ENCODE results near the gene SGCE.
A peak's percentile ranks its signal among the peaks of the same experiment; 100 is the strongest.

The SGCE gene

DNA sequence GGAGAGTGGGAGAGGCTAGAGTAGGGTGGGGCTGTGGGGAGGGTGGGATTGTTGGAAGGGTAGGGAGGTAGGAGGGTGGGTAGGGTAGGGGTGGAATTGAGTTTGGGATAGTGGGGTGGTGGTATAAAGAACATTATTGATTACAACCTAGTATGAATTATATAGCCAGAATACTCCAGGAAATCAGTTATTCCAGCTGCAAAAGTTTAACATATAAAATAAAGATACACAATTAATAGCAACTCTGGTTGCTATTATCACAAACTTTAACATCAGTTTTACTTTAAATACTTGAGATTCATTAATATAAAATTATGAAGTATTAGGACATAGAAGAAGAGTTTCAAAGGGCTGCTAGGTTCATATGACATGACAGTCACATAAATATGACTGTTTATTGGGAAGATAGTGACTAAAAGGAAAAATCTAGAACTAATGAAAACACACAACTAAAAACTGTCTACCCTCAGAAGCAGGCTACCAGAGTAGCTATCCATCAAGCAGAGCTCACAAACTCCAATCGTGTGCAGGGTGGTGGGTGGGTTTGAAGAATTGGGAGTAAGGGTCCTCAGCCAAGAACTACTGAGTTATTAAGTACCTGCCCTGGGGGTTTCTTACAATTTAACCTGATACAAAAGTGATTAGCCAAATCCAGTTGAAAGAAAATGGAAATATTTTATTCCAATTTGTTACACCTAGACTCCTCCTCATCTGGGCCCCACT, 14.0 kb upstream of the SGCE start:
- TF ChIP-seq, protein P1, sequence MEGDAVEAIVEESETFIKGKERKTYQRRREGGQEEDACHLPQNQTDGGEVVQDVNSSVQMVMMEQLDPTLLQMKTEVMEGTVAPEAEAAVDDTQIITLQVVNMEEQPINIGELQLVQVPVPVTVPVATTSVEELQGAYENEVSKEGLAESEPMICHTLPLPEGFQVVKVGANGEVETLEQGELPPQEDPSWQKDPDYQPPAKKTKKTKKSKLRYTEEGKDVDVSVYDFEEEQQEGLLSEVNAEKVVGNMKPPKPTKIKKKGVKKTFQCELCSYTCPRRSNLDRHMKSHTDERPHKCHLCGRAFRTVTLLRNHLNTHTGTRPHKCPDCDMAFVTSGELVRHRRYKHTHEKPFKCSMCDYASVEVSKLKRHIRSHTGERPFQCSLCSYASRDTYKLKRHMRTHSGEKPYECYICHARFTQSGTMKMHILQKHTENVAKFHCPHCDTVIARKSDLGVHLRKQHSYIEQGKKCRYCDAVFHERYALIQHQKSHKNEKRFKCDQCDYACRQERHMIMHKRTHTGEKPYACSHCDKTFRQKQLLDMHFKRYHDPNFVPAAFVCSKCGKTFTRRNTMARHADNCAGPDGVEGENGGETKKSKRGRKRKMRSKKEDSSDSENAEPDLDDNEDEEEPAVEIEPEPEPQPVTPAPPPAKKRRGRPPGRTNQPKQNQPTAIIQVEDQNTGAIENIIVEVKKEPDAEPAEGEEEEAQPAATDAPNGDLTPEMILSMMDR (IDR thresholded peaks at IDR 0.05): no peak
- no peak for TF ChIP-seq ZFX (IDR thresholded peaks at IDR 0.05; ENCODE audit: borderline replicate concordance)
- H3K27ac ChIP-seq: no peak overlapping the region

DNA sequence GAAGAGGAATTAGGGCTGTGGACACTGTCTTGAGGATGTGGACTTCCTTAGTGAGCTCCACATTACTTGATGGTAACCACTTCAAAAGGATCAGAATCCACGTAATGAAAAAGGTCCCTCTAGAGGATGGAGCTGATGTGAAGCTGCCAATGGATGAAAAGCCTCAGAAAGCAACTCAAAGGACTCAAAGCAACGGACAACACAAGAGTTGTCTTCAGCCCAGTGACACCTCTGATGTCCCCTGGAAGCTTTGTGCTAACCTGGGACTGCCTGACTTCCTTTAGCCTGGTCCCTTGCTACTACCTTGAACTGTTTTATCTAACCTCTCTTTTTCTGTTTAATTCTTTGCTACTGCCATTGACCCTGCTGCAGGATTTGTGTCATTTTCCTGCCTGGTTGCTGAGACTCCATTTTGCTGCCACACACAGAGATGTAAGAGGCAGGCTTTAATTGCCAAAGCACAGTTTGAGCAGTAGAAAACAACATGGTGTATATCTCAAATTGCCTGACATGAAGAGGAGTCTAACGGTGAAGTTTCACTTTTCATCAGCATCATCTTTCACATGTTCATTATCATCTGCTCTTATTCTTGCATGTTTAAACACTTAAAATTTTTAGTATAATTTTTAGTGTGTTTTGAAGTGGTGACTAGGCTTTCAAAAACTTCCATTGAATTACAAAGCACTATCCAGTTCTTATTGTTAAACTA, 11.1 kb upstream of the SGCE start:
- no peak overlapping the region for H3K27ac ChIP-seq
- no peak for TF ChIP-seq ZFX (IDR thresholded peaks at IDR 0.05; ENCODE audit: borderline replicate concordance)
- TF ChIP-seq, protein P1 (IDR thresholded peaks at IDR 0.05): no peak

DNA sequence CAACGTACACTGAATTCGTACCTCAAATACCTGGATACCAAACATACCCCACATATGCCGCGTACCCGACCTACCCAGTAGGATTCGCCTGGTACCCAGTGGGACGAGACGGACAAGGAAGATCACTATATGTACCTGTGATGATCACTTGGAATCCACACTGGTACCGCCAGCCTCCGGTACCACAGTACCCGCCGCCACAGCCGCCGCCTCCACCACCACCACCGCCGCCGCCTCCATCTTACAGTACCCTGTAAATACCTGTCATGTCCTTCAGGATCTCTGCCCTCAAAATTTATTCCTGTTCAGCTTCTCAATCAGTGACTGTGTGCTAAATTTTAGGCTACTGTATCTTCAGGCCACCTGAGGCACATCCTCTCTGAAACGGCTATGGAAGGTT, 9.5 kb upstream of the SGCE start:
- no peak overlapping the region for H3K27ac ChIP-seq
- TF ChIP-seq ZFX (IDR thresholded peaks at IDR 0.05; ENCODE audit: borderline replicate concordance): no peak

DNA sequence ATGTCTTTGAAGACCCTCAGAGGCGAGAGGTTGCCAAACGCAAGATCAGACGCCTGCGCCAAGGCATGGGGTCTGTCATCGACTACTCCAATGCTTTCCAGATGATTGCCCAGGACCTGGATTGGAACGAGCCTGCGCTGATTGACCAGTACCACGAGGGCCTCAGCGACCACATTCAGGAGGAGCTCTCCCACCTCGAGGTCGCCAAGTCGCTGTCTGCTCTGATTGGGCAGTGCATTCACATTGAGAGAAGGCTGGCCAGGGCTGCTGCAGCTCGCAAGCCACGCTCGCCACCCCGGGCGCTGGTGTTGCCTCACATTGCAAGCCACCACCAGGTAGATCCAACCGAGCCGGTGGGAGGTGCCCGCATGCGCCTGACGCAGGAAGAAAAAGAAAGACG, 8.1 kb upstream of the SGCE start:
- TF ChIP-seq, protein P1 (IDR thresholded peaks at IDR 0.05): no peak
- TF ChIP-seq ZFX (IDR thresholded peaks at IDR 0.05; ENCODE audit: borderline replicate concordance): no peak

DNA sequence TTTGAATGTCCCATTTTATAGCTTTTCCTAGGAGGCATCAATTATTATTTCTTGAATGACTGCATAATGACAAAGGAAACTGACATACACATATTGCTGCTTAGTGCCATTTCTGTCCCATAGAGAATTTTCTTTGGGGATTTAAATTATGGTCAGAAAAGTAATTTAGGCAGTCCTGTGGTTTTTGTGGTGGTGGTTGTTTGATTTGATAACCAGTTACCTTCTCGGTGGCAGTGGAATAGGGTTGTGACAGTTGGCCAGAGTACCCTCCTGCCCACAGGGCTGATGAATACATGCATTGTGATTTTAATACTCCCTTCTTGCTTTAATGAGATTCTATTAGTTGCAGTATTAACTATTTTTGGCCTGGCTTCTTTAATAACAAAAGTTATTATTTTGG, 6.6 kb upstream of the SGCE start:
- TF ChIP-seq, protein P1 (IDR thresholded peaks at IDR 0.05): no peak
- no peak for TF ChIP-seq ZFX (IDR thresholded peaks at IDR 0.05; ENCODE audit: borderline replicate concordance)
- no peak overlapping the region for H3K27ac ChIP-seq

More for the DNA sequence above, 8.1 kb upstream of the SGCE start:
- no peak overlapping the region for H3K27ac ChIP-seq

DNA sequence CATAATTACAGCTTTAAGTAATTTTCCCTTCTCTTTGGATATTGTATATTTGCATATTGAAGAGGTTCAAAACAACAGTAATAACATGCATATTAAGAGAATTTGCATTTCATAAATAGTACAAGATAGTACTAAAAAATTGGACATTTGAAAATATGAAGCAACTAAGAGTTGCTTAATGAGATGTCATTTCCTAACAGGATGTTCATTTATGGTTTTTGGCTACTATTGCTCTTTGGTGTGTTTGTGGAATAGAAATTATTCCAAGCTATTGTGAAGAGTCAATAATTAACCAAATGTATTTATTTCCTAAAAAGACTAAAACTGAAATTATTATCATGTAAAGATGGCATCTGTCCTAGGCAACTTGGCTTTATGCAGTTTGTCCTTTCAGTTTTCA, 4.1 kb upstream of the SGCE start:
- TF ChIP-seq, protein P1 (IDR thresholded peaks at IDR 0.05): no peak
- TF ChIP-seq ZFX (IDR thresholded peaks at IDR 0.05; ENCODE audit: borderline replicate concordance): no peak
- H3K27ac ChIP-seq: 0 out of 2 replicates have a peak overlapping the region, but pooled peaks have one; percentile 2

DNA sequence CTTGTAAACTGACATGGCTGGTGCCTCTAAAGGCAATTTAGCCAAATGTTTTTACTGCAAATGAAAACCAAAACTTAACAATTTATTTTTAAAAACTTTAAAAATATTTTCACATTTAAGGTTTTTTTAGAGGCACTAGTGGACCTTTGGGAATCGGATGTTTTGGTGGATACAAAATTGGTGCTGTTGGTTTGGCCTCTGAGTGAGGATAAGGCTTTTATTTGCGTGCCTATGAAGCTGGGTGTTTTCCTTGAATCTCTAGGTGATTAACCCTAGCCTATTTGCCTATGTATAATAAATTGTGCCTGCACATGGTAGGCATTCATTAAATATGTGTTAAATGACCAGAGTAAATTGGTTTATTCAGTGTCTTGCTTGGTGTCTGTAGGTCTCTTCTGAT, 2.9 kb upstream of the SGCE start:
- TF ChIP-seq, protein P1 (IDR thresholded peaks at IDR 0.05): no peak
- no peak for TF ChIP-seq ZFX (IDR thresholded peaks at IDR 0.05; ENCODE audit: borderline replicate concordance)
- peak overlapping the region; percentile 70 for H3K27ac ChIP-seq

Measured in 22Rv1 (cell line).